ENCODE data around the gene ERN1.

ERN1 gene

GRCh38 chr17:64056269-64057005, 73.5 kb downstream of the ERN1 start:
- DNase-seq: no peak

DNA sequence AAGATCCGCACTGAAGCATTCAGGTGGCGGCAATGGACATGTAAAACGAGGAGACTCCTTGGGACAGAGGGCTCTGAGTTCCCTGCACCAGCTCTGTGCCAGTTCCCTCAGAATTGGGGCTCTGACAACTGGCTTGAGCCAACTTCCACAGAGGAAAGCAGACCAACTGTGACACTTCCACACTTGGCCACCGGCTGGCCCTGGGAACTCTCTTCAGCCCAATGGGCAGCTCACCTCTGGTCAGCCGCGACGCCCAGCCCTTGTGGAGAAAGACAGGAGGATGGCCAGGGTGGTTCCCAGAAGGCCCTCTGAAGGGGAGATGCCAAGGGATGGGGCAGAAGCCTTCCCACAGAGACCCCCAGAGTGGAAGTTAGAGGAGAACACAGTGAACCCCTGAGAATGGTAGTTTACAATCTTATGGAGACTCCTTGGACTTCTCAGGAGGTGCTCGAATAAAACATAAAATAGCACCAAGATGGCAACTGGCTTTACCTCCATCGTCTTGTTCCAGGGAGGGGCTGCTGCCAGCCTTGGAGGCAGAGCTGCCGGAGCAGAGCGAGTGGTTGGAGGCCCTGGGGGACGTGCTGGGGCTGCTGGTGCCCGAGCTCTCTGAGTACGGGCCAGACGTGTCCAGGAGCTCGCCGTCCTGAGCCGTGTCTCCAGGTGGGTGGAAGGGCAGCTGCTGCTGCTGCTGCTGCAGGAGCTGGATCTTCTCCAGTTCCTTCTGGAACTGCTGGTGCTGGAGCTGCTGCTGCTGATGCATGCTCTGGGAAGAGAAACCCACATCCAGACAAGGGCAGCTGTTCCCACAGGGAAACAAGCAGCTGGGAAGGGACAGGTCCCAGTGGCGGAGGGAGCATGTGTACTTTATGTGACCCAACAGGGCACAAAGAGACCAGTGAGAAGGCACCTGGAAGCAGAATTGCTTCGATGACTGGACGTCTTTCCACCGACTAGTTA, 74.5 kb downstream of the ERN1 start:
- no peak for DNase-seq

DNA sequence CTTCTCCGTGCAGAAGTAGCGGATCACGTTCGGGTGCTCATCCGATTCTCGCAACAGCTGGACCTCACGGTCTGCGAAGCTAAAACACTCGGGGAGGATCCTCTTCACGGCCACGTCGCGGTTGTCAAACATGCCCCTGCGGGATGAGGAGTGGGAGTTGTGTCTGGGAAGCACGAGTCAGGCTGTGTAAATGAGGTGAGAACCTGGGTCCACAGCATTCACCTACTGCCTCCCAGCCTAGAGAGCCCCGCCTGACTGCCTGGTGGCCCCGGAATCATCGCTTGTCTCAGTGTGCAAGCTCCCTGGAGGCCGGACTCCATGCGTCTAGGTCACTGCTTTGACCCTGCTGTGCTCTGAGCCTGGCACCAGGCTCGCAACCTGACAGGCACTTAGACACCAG, 75.6 kb downstream of the ERN1 start:
- no peak for DNase-seq

DNA sequence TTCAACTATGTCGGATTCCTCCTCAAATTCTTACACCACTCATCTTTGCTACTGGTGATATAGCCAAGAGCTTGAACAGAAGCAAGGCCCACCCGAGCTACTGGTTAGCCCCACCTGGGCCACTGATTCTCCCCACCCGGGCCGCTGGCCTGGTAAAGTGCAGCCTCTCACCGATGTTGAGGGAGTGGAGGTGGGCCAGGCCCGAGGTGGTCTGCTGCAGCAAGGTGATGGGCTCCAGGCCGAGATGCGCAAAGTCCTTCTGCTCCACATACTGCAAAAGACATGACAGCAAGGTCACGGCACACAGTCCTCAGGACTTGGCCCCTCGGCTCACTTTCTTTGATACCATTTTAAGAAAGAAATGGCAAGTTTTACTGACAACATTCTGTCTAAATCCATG, 76.8 kb downstream of the ERN1 start:
- DNase-seq: no peak

GRCh38 chr17:64051153-64051552, 78.8 kb downstream of the ERN1 start:
- no peak for DNase-seq

- DNase-seq: no peak
Measured at GRCh38 chr17:64048805-64049204, 81.1 kb downstream of the ERN1 start.

- no peak for DNase-seq
Measured at GRCh38 chr17:64045176-64045575, 84.8 kb downstream of the ERN1 start.

DNA sequence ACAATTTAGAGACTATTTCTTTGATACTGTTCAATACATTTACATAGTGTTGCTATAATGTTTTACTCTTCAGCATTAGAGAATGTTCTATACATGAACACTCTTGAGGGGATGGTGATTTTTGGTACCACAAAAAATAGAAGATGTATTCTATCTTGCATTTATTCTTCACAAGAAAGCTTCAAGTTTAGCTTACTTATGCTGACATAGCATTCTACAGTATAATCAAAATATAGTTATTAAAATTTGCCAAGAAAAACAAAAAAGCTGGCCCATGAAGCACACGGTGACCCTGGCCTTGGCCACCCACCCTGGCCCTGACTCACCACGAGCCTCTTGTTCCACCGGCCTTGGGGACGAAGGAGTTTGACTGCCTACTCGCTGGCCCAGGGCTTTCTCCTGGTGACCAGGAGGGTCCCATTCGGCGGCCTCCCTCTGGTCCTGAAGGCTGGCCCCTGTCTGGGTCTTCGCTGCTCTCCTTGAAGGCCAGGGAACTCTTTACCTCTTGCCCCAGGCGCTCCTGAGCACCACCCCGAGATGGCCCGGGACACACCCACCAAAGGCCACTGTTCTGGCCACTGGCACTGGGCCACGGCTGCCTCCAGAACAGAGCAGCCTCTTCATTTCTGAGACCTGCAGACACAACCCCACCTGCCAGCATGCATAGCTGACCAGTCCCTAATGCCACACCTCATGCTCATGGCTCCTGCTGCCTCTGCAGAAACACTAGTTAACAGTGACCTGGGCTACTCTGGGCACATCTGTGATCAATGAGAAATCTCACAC, 87.1 kb downstream of the ERN1 start:
- no peak for DNase-seq

DNA sequence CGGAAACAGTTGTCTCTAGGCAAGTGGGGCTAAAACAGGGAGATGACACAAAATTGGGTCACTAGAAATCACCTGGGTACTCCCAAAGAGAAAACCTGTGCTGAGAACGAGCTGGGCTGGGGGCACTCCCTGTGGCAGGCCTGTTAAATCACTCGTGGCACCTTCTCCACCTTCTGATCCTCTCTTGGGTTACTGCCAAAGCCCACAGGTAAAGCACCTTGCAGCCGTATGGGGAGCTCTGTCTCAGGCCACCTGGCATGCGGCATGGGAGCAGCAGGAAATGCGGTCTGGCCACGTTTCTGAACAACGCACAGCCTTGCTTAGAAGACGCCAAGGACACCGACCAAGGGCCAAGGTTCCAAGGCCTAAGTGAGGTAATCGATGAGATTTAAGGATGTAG, 88.0 kb downstream of the ERN1 start:
- DNase-seq: no peak

GRCh38 chr17:64040206-64040605, 89.7 kb downstream of the ERN1 start:
- no peak for DNase-seq

- DNase-seq: no peak
Measured at GRCh38 chr17:64039106-64039400, 90.9 kb downstream of the ERN1 start.

DNA sequence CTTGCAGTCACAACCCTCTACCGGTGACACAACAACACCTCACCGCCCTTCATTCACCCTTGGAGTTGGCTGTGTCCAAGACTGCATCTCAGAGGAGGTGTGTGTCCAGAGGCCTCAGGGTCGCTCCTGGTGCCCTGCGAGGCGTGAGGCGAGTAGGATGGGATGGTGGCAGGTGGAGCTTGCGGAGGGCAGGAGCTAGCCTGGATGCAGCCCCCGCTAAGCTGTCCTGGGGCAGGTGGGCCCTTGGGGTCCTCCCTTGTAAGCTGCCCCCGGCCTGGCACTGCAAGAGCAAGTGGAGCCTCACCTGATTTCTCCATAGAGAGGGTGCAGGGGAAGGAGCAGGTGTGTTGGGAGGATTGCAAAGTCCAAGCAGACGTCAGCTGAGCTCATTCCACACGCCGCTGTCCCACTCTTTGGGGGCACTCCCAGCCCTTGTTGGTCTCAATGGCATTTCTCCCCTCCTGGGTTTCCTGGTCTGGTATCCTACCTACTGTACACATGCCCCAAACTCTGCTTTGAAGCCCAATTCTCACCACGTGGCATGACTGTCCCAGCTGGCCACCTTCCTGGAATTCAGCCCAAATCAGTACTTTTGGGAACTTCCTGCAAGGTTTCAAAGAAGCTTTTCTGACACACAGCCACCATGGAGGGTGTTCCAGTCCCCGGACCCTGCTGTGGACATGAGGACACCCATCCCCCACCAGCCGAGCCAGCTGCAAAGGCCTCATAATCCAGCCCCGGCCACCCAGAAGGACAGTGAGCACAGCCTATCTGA, 91.4 kb downstream of the ERN1 start:
- no peak for DNase-seq

DNA sequence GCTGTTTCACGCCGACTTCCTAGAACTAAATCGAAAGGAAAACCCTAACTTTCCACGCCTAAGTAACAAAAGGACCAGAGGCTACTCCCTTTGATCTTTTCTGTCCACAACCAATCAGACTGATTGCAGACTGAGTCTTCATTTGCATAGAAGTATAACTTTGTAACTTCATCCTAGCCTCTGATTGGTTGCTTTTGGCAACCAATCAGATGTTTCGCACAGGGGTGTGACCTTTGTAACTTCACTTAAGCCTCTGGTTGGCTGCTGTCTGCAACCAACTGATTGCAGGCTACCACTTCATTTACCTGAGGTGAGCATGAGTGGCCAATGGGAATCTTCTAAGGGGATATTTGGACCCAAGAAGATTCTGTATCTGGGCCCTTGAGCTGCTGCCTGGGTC, 92.1 kb downstream of the ERN1 start:
- DNase-seq: no peak

- no peak for DNase-seq
Measured at GRCh38 chr17:64037180-64037579, 92.8 kb downstream of the ERN1 start.

- DNase-seq: no peak
Measured at GRCh38 chr17:64036198-64036922, 93.6 kb downstream of the ERN1 start.

DNA sequence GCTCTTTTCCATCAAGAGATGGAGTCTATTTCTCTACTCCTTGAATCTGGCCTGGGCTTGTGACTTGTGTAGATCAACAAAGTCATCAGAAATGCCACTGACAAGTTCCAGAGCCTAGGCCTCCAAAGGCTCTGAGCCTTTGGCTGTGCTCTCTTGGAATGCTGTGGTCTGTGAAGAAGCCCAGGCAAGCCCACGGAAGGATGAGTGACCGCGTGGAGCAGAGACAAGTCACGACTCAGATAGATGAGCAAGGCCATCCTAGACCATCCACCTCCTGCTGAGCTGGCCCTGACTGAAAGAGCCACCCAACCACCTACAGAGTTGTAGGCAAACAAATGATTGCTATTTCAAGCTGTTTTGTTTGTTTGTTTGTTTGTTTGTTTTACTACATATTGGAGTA, 97.9 kb downstream of the ERN1 start:
- DNase-seq: no peak

GRCh38 chr17:64028874-64029464, 101.0 kb downstream of the ERN1 start:
- DNase-seq: peak; percentile 53

DNA sequence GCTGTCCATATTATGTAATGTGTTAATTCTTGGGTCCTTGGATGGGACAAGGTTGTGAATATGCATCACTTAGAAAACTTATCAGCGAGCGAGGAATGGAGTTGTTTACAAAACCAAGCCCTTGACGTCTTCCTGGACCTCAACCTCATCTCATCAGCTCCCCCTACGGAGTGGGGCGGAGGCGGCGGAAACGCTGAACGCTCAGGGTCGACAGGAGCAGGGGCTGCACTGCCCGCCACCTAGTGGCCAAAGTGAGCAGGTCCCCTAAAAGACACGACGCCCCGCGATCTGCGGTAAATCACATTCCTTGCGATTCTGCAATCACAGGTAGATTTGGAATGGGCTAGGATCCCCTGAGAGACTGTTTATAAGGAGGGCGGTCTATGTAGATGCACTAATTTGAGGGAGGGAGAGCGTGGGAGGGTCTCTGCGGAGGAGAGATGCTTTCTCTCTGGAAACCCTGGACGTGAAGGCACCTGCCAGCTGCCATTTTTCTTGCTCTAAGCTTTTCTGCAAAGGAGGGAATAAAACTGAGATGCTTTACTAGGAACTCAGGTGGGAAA, 104.1 kb downstream of the ERN1 start:
- peak; percentile 71 for DNase-seq

- no peak for DNase-seq
Measured at GRCh38 chr17:64024781-64025731, 104.9 kb downstream of the ERN1 start.

DNA sequence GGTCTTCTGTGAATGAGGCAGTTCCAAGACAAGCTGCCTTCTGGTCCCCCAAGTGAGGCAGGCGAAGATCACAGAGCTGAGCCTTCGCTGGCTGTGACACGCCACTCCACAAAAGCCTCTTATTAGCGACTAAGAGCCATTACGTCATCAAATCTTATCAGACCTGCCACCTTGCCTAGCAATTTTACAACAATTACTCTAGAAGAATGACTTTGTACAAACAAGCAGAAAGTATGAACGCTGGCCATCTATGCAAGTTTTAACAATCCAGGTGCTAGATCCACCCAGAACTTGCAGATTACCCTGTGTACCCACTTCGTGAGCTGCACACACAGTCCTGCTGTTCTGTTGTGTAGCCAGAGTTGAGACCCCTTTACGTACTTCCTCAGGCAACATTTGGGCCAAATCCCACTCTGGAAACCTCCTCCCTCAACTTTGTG, 105.7 kb downstream of the ERN1 start:
- no peak for DNase-seq
